SK-N-SH (cell line): ENCODE data around the gene ANGPTL8. TPM values are rescaled to one million over a fixed set of nuclear protein-coding genes. Genes with fewer than 3 reads are reported as not detected.
A peak's percentile ranks its signal among the peaks of the same experiment; 100 is the strongest.

Source experiments
- CTCF ChIA-PET: fragments of 300-600, 350-600 bp; formaldehyde crosslinking; extraction: SDS; loops from one replicate; lab custom pipeline; 2021; lab: Yijun Ruan, JAX
- POLR2A ChIA-PET: fragments of 350-600 bp; sonication (Branson Sonifier 250); formaldehyde crosslinking; extraction: SDS; loops from one replicate; lab custom pipeline; 2020; ENCODE audit warnings: antibody characterized with exemption, inconsistent platforms; lab: Yijun Ruan, JAX
- DNase-seq: peaks from one replicate; pipeline ENCODE4 v3.0.0; 2012
- H2AFZ ChIP-seq: fragments of 200-600 bp; sonication (generic); 2 replicates; pipeline ENCODE4 v1.8.1; 2016; ENCODE audit warnings: antibody characterized with exemption, mild to moderate bottlenecking, low read depth
- H3F3A ChIP-seq: fragments of 200-600 bp; sonication (generic); replicated peaks from 2 replicates; pipeline ENCODE3; 2016; ENCODE audit warnings: antibody characterized with exemption, mild to moderate bottlenecking; ENCODE audit not compliant: insufficient read depth
- H3K27ac ChIP-seq, 2 experiments: fragments of 200-500 bp in 1 of 2; fragments of 200-600 bp in 1 of 2; sonication (Bioruptor generic) in 1 of 2; sonication (generic), shearing (Covaris generic) in 1 of 2; 2 replicates each; pipeline versions ENCODE4 v1.5.1 to v1.6.1; 2014 to 2016; ENCODE audit warnings: low read depth in 2 of 2, inconsistent platforms in 1 of 2, low read length in 1 of 2, mild to moderate bottlenecking in 1 of 2, mixed read lengths in 1 of 2
- H3K27me3 ChIP-seq: fragments of 200-600 bp; sonication (generic), shearing (Covaris generic); 2 replicates; pipeline ENCODE4 v1.6.1; 2016; ENCODE audit warnings: mixed run types; ENCODE audit not compliant: insufficient read depth
- H3K36me3 ChIP-seq, 2 experiments: fragments of 200-500 bp in 1 of 2; fragments of 200-600 bp in 1 of 2; sonication (Bioruptor generic) in 1 of 2; sonication (generic) in 1 of 2; replicated peaks in 1 of 2; 2 replicates each; pipeline versions ENCODE3 to v1.5.1; 2014 to 2016; ENCODE audit warnings: low read length in 1 of 2, mild to moderate bottlenecking in 1 of 2; ENCODE audit not compliant: insufficient read depth in 2 of 2, control insufficient read depth in 1 of 2
- H3K4me1 ChIP-seq, 2 experiments: fragments of 200-500 bp in 1 of 2; fragments of 200-600 bp in 1 of 2; sonication (Bioruptor generic) in 1 of 2; sonication (generic), shearing (Covaris generic) in 1 of 2; 2 replicates each; pipeline versions ENCODE4 v1.5.1 to v1.6.1; 2014 to 2016; ENCODE audit warnings: low read depth in 1 of 2, low read length in 1 of 2, mixed run types in 1 of 2; ENCODE audit not compliant: insufficient read depth in 2 of 2, control insufficient read depth in 1 of 2
- H3K4me2 ChIP-seq: fragments of 200-600 bp; sonication (generic), shearing (Covaris generic); 2 replicates; pipeline ENCODE4 v1.6.1; 2017; ENCODE audit warnings: mixed run types
- H3K4me3 ChIP-seq, 2 experiments: fragments of 200-500 bp in 1 of 2; fragments of 200-600 bp in 1 of 2; sonication (Bioruptor generic) in 1 of 2; sonication (generic), shearing (Covaris generic) in 1 of 2; 2 replicates each; pipeline versions ENCODE4 v1.5.1 to v1.8.1; 2014 to 2016; ENCODE audit warnings: low read depth in 2 of 2, inconsistent platforms in 1 of 2, low read length in 1 of 2, mild to moderate bottlenecking in 1 of 2, mixed read lengths in 1 of 2, moderate library complexity in 1 of 2
- H3K79me2 ChIP-seq: fragments of 200-600 bp; sonication (generic); 2 replicates; pipeline ENCODE4 v1.8.1; 2017; ENCODE audit warnings: mild to moderate bottlenecking; ENCODE audit not compliant: insufficient read depth
- H3K9ac ChIP-seq: fragments of 200-600 bp; sonication (generic); 2 replicates; pipeline ENCODE4 v1.6.1; 2017; ENCODE audit warnings: mixed run types
- H3K9me2 ChIP-seq: fragments of 200-600 bp; sonication (generic); 2 replicates; pipeline ENCODE4 v1.6.1; 2017; ENCODE audit warnings: mixed run types
- H3K9me3 ChIP-seq: fragments of 200-600 bp; sonication (generic); 2 replicates; pipeline ENCODE4 v1.6.1; 2017; ENCODE audit warnings: mixed run types, mild to moderate bottlenecking, moderate library complexity
- H4K20me1 ChIP-seq: fragments of 200-600 bp; sonication (generic); 2 replicates; pipeline ENCODE4 v1.6.1; 2017; ENCODE audit warnings: mild to moderate bottlenecking, mixed run types; ENCODE audit not compliant: insufficient read depth
- CHD2 ChIP-seq: fragments of 150-350 bp; IDR thresholded peaks from 2 replicates; pipeline ENCODE4 v1.6.1; 2018; ENCODE audit warnings: low read length; ENCODE audit not compliant: partially characterized antibody
- ELF1 ChIP-seq: IDR thresholded peaks from 2 replicates; pipeline ENCODE4 v1.4.0; 2012
- FOSL2 ChIP-seq: IDR thresholded peaks from 2 replicates; pipeline ENCODE4 v1.4.0; 2012; ENCODE audit warnings: low read depth, mild to moderate bottlenecking, moderate library complexity, borderline replicate concordance
- FOXJ3 ChIP-seq: sonication (generic); formaldehyde crosslinking; IDR thresholded peaks from 2 replicates; pipeline ENCODE4 v1.5.1; 2020; ENCODE audit warnings: mild to moderate bottlenecking, missing genetic modification reagents
- GABPA ChIP-seq: IDR thresholded peaks from 2 replicates; pipeline ENCODE4 v1.4.0; 2012; ENCODE audit warnings: low read depth, mild to moderate bottlenecking
- MXI1 ChIP-seq: IDR thresholded peaks from 2 replicates; pipeline ENCODE4 v1.6.1; 2012; ENCODE audit warnings: mild to moderate bottlenecking, low read depth, low read length, improper control_type of control experiment
- RXRA ChIP-seq: IDR thresholded peaks from 2 replicates; pipeline ENCODE4 v1.4.0; 2012; ENCODE audit warnings: low read depth, mild to moderate bottlenecking, borderline replicate concordance
- SIN3A ChIP-seq: IDR thresholded peaks from 2 replicates; pipeline ENCODE4 v1.6.1; 2012; ENCODE audit warnings: low read depth, mild to moderate bottlenecking, low read length, moderate library complexity, borderline replicate concordance
- SMC3 ChIP-seq: IDR thresholded peaks from 2 replicates; pipeline ENCODE4 v1.6.1; 2012; ENCODE audit warnings: low read depth, low read length, improper control_type of control experiment
- YY1 ChIP-seq: IDR thresholded peaks from 2 replicates; pipeline ENCODE4 v1.4.0; 2012; ENCODE audit warnings: low read depth, mild to moderate bottlenecking
- WGBS: methylation state at CpG from one replicate; pipeline ENCODE4 v1.1.6; 2017; ENCODE audit warnings: low lambda C conversion rate; 5-methylcytosine and 5-hydroxymethylcytosine counted together
- polyA plus RNA-seq, 3 experiments: library from polyadenylated mRNA; depleted of rRNA; stranded (reverse); fragments of >200 nt; gene quantifications; 2 replicates each; pipeline ENCODE4 v1.2.3, GENCODE V29; 2012
- TF ChIP-seq, protein P1 (sequence below): fragments of 150-350 bp; IDR thresholded peaks from 2 replicates; pipeline ENCODE4 v1.6.1; 2017; ENCODE audit warnings: antibody characterized with exemption, low read length, low read depth, borderline replicate concordance
- TF ChIP-seq, protein P2 (sequence below): IDR thresholded peaks from 2 replicates; pipeline ENCODE4; 2012
- TF ChIP-seq, protein P3 (sequence below): fragments of 150-350 bp; IDR thresholded peaks from 2 replicates; pipeline ENCODE4 v1.6.1; 2016; ENCODE audit warnings: mild to moderate bottlenecking, low read depth, low read length

The ANGPTL8 gene
- polyA plus RNA-seq, 1 of the 3 experiments (the other 2 are of a cell fraction), result 0.21 TPM

DNA sequence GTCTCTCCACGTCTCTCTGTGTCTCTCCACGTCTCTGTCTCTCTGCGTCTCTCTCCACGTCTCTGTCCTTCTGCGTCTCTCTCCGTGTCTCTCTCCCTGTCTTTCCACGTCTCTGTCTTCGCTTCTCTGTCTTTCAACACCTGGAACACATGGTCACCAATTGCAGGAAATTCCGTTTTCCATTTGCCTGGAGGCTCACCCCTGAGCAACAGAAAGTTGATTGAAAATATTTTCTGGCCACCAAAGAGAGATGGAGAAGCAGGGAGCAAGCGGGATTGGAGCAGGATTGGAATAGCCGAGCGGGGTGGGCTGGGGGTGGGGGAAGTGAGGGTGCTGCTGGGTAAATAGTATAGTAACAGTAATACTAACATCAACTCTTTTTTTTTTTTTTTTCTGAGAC is 43.7 kb upstream of the ANGPTL8 start:
- H3K4me1 ChIP-seq, result peaks cover 5 to 16% of the 10 kb centered on the region in 2 experiments; a peak in 1 of 4 replicates
- no peak overlapping the region for H3K9ac ChIP-seq
- no peaks in the 10 kb centered on the region for H3K9me2 ChIP-seq
- no peak for DNase-seq
- ChIA-PET POLR2A (no interaction called here), CTCF (interaction anchor here (0.6 to 1.0 kb wide), 2 partner anchors 69 to 113 kb away, joined by 3 read pairs; no protein-coding TSS in a partner anchor)
- H3K27me3 ChIP-seq, result no peaks in the 10 kb centered on the region
- H2AFZ ChIP-seq, result no peak overlapping the region
- peak overlapping the region; percentile 95 for H3K4me2 ChIP-seq
- no peaks in the 10 kb centered on the region for H3K9me3 ChIP-seq
- H3K36me3 ChIP-seq, result peaks cover 21 to 29% of the 10 kb centered on the region in 2 experiments
- H4K20me1 ChIP-seq, result peaks cover 28% of the 10 kb centered on the region
- peaks cover 56% of the 10 kb centered on the region for H3K79me2 ChIP-seq
- 86% methylated on average over 12 of the region's 12 CpGs for WGBS
- no peak for TF ChIP-seq YY1
- TF ChIP-seq, protein P1, sequence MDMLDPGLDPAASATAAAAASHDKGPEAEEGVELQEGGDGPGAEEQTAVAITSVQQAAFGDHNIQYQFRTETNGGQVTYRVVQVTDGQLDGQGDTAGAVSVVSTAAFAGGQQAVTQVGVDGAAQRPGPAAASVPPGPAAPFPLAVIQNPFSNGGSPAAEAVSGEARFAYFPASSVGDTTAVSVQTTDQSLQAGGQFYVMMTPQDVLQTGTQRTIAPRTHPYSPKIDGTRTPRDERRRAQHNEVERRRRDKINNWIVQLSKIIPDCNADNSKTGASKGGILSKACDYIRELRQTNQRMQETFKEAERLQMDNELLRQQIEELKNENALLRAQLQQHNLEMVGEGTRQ, result no peak
- TF ChIP-seq CHD2, result no peak
- TF ChIP-seq FOXJ3 (CRISPR knock-in tag), result no peak
- TF ChIP-seq RXRA, result no peak
- TF ChIP-seq ELF1, result no peak
- TF ChIP-seq, protein P2, sequence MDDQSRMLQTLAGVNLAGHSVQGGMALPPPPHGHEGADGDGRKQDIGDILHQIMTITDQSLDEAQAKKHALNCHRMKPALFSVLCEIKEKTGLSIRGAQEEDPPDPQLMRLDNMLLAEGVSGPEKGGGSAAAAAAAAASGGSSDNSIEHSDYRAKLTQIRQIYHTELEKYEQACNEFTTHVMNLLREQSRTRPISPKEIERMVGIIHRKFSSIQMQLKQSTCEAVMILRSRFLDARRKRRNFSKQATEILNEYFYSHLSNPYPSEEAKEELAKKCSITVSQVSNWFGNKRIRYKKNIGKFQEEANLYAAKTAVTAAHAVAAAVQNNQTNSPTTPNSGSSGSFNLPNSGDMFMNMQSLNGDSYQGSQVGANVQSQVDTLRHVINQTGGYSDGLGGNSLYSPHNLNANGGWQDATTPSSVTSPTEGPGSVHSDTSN, result no peak
- no peak for TF ChIP-seq SIN3A
- no peak for TF ChIP-seq MXI1
- TF ChIP-seq SMC3, result no peak
- TF ChIP-seq FOSL2, result no peak
- no peak for TF ChIP-seq GABPA
- TF ChIP-seq, protein P3, sequence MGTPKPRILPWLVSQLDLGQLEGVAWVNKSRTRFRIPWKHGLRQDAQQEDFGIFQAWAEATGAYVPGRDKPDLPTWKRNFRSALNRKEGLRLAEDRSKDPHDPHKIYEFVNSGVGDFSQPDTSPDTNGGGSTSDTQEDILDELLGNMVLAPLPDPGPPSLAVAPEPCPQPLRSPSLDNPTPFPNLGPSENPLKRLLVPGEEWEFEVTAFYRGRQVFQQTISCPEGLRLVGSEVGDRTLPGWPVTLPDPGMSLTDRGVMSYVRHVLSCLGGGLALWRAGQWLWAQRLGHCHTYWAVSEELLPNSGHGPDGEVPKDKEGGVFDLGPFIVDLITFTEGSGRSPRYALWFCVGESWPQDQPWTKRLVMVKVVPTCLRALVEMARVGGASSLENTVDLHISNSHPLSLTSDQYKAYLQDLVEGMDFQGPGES, result no peak
- H3K27ac ChIP-seq, result no peak overlapping the region
- H3K4me3 ChIP-seq, result peak overlapping the region in 1 of 2 experiments; percentile 86; a peak in 1 of 4 replicates
- H3F3A ChIP-seq, result peaks cover 6% of the 10 kb centered on the region
